ENCODE measurements around the gene HS6ST1.

- no peak for TF ChIP-seq EP300 (IDR thresholded peaks at IDR 0.05)
- no peak for TF ChIP-seq CTCF (IDR thresholded peaks at IDR 0.05)
These were observed 31.5 kb downstream of the HS6ST1 start for GRCh38 chr2:128286905-128287779.
